ENCODE results near the gene ID2. TPM values are rescaled to one million over a fixed set of nuclear protein-coding genes. Genes with fewer than 3 reads are reported as not detected.
A peak's percentile ranks its signal among the peaks of the same experiment; 100 is the strongest.

ID2 gene
- total and polyA plus RNA-seq, 2 of the 13 experiments (the other 11 are each of a cell fraction or from before 2014, with no cell fraction given): 214 to 719 TPM

GRCh38 chr2:8685697-8686358 is 4.0 kb downstream of the ID2 start (continued):
- TF ChIP-seq, protein P1, sequence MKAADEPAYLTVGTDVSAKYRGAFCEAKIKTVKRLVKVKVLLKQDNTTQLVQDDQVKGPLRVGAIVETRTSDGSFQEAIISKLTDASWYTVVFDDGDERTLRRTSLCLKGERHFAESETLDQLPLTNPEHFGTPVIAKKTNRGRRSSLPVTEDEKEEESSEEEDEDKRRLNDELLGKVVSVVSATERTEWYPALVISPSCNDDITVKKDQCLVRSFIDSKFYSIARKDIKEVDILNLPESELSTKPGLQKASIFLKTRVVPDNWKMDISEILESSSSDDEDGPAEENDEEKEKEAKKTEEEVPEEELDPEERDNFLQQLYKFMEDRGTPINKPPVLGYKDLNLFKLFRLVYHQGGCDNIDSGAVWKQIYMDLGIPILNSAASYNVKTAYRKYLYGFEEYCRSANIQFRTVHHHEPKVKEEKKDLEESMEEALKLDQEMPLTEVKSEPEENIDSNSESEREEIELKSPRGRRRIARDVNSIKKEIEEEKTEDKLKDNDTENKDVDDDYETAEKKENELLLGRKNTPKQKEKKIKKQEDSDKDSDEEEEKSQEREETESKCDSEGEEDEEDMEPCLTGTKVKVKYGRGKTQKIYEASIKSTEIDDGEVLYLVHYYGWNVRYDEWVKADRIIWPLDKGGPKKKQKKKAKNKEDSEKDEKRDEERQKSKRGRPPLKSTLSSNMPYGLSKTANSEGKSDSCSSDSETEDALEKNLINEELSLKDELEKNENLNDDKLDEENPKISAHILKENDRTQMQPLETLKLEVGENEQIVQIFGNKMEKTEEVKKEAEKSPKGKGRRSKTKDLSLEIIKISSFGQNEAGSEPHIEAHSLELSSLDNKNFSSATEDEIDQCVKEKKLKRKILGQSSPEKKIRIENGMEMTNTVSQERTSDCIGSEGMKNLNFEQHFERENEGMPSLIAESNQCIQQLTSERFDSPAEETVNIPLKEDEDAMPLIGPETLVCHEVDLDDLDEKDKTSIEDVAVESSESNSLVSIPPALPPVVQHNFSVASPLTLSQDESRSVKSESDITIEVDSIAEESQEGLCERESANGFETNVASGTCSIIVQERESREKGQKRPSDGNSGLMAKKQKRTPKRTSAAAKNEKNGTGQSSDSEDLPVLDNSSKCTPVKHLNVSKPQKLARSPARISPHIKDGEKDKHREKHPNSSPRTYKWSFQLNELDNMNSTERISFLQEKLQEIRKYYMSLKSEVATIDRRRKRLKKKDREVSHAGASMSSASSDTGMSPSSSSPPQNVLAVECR (CRISPR knock-in tag; IDR thresholded peaks at IDR 0.05; ENCODE audit: borderline replicate concordance): no peak; the same call in 1 of the 2 replicates
- TF ChIP-seq, protein P2, sequence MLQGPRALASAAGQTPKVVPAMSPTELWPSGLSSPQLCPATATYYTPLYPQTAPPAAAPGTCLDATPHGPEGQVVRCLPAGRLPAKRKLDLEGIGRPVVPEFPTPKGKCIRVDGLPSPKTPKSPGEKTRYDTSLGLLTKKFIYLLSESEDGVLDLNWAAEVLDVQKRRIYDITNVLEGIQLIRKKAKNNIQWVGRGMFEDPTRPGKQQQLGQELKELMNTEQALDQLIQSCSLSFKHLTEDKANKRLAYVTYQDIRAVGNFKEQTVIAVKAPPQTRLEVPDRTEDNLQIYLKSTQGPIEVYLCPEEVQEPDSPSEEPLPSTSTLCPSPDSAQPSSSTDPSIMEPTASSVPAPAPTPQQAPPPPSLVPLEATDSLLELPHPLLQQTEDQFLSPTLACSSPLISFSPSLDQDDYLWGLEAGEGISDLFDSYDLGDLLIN (CRISPR knock-in tag; IDR thresholded peaks at IDR 0.05; ENCODE audit: borderline replicate concordance): no peak
- TF ChIP-seq ZNF784 (CRISPR knock-in tag; IDR thresholded peaks at IDR 0.05; ENCODE audit: borderline replicate concordance): 0 out of 2 replicates have a peak, but pooled peaks have one; percentile 29
- no peak for TF ChIP-seq ARID2 (CRISPR knock-in tag; IDR thresholded peaks at IDR 0.05; ENCODE audit: borderline replicate concordance)
- no peak for TF ChIP-seq MXI1 (IDR thresholded peaks at IDR 0.05; ENCODE audit: borderline replicate concordance, low read depth, low read length)
- no peak for TF ChIP-seq ATM (IDR thresholded peaks at IDR 0.05; ENCODE audit: borderline replicate concordance)
- peak; percentile 59; the same call in 1 of the 2 replicates for TF ChIP-seq KDM2A (CRISPR knock-in tag; IDR thresholded peaks at IDR 0.05; ENCODE audit: borderline replicate concordance, low read depth)
- TF ChIP-seq EEA1 (CRISPR knock-in tag; IDR thresholded peaks at IDR 0.05; ENCODE audit: borderline replicate concordance): peak; percentile 31; the same call in 1 of the 2 replicates
- no peak for TF ChIP-seq MEIS2 (CRISPR knock-in tag; IDR thresholded peaks at IDR 0.05)
- TF ChIP-seq SNRNP70 (IDR thresholded peaks at IDR 0.05; ENCODE audit: low read depth, low read length): no peak
- no peak for TF ChIP-seq CBX1 (IDR thresholded peaks at IDR 0.05; ENCODE audit: low read depth)
- TF ChIP-seq SMAD3 (CRISPR knock-in tag; IDR thresholded peaks at IDR 0.05): 0 out of 2 replicates have a peak, but pooled peaks have one; percentile 44
- peak; percentile 61 for TF ChIP-seq MED8 (CRISPR knock-in tag; IDR thresholded peaks at IDR 0.05; ENCODE audit: insufficient replicate concordance)
- no peak for TF ChIP-seq RFX3 (CRISPR knock-in tag; IDR thresholded peaks at IDR 0.05)
- no peak for TF ChIP-seq MAZ (IDR thresholded peaks at IDR 0.05; ENCODE audit: borderline replicate concordance, low read depth, low read length)
- peak; percentile 81 for TF ChIP-seq MAZ (CRISPR knock-in tag; IDR thresholded peaks at IDR 0.05; ENCODE audit: low read depth)
- TF ChIP-seq MAFK (conservative IDR thresholded peaks at IDR 0.05 in 1 of 2, IDR thresholded peaks at IDR 0.05 in 1 of 2; ENCODE audit: low read length in 2 of 2): no peak
- no peak for TF ChIP-seq NR1H2 (CRISPR knock-in tag; IDR thresholded peaks at IDR 0.05; ENCODE audit: borderline replicate concordance, low read depth)
- TF ChIP-seq ZNF335 (CRISPR knock-in tag; IDR thresholded peaks at IDR 0.05): no peak
- TF ChIP-seq ZMYM3 (CRISPR knock-in tag; IDR thresholded peaks at IDR 0.05): no peak
- TF ChIP-seq, protein P3, sequence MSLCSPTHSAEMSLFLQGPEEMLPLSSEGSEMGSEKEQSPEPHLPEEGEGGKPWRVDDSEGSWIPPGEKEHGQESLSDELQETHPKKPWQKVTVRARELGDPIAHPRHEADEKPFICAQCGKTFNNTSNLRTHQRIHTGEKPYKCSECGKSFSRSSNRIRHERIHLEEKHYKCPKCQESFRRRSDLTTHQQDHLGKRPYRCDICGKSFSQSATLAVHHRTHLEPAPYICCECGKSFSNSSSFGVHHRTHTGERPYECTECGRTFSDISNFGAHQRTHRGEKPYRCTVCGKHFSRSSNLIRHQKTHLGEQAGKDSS (CRISPR knock-in tag; IDR thresholded peaks at IDR 0.05; ENCODE audit: borderline replicate concordance, low read depth): 0 out of 2 replicates have a peak, but pooled peaks have one; percentile 13
- no peak; the same call in 1 of the 2 replicates for TF ChIP-seq ZNF160 (CRISPR knock-in tag; IDR thresholded peaks at IDR 0.05)

Data from HepG2 (cell line).